HG03460 (cell line): ENCODE measurements around the gene C3orf52.
A peak's percentile ranks its signal among the peaks of the same experiment; 100 is the strongest.

ENCODE experiments used
- ATAC-seq: cut with Tn5 transposase; IDR thresholded peaks from one replicate; pipeline ENCODE4 v1.9.1; 2021; ENCODE audit not compliant: unreplicated experiment

The C3orf52 gene

GRCh38 chr3:112117841-112118571 lies 31.8 kb downstream of the C3orf52 start:
- no peak for ATAC-seq

GRCh38 chr3:112119962-112120836 lies 34.0 kb downstream of the C3orf52 start:
- no peak for ATAC-seq

DNA sequence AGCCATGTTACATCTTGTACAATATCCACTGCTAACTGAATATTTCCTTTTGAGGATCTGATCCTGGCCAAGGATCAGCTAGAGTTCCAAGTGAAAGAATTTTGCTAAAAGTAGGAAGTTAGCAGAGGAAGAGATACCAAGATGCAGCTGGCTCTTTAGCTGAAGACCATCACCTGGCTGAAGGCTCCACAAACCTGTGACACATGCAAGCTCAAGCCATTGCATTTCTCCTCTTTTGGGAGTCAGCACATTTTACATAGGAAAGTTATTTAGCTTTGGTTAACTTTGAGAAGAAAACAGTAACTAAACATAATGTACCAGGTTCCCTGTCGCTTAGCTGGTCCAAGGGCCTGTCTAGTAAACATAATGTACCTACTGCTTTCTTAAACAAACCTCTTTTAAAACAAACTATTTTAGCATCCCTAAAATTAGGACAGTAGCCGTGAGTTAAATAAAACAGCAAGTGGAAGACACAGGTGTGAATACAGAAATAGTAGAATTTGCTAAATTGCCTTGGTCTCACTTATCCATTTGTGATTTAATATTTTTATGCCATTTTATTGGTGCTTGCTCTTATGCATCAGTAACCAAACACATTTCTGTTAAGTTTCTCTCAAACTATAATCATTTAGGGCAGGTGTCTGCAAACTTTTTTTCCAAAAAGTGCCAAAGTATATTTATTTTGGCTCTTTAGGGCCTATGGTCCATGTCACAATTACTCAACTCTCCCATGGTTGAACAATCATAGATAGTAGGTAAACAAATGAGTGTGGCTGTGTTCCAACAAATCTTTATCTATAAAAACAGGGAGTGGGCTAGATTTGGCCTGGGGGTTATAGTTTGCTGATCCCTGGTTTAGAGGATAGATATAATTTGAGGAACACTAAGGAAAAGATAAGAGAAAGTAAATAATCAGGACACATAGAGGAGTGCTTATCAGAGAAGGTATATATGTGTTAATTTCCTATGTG lies 35.7 kb downstream of the C3orf52 start:
- no peak for ATAC-seq

DNA sequence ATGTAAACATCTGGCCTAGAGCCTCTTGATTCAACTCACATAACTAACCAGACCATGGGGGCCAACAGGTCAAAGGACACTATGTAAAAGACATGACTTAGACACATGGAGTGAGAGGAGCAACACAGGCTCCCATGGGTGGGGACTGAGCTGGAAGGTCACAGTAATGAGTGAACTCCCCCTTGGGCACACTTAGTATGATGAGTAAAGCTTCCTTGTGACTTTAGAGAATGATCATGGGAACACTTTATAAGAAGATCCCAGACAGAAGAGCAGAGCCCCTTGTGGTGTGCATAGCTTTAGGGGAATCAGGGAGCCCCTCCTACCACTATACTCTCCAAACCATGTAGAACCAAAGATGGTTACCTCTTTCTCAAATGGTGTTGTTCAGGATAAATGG lies 36.7 kb downstream of the C3orf52 start:
- no peak for ATAC-seq

- ATAC-seq: no peak
These were observed 37.4 kb downstream of the C3orf52 start for GRCh38 chr3:112123548-112123947.

- no peak for ATAC-seq
These were observed 38.9 kb downstream of the C3orf52 start for GRCh38 chr3:112124907-112125607.

DNA sequence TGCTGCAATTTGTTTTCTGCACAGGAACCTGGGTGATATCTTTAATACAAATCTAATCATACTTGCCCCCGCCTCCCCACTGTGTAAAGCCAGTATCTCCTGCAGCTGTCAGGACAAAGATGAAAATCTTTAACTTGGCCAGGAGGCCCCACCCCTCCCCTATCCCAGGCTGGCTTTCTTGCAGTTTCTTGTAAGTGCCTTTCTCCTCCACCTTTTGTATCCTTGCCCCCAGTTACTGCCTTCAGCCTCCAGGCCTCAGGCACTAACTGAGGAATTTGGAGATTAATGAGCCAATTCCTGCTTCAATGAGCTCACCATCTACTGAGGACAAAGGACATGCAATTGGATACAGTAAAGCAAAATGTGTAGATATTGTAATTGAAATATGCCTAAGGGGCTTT lies 40.3 kb downstream of the C3orf52 start:
- ATAC-seq: no peak

GRCh38 chr3:112127522-112128494 lies 41.6 kb downstream of the C3orf52 start:
- no peak for ATAC-seq

DNA sequence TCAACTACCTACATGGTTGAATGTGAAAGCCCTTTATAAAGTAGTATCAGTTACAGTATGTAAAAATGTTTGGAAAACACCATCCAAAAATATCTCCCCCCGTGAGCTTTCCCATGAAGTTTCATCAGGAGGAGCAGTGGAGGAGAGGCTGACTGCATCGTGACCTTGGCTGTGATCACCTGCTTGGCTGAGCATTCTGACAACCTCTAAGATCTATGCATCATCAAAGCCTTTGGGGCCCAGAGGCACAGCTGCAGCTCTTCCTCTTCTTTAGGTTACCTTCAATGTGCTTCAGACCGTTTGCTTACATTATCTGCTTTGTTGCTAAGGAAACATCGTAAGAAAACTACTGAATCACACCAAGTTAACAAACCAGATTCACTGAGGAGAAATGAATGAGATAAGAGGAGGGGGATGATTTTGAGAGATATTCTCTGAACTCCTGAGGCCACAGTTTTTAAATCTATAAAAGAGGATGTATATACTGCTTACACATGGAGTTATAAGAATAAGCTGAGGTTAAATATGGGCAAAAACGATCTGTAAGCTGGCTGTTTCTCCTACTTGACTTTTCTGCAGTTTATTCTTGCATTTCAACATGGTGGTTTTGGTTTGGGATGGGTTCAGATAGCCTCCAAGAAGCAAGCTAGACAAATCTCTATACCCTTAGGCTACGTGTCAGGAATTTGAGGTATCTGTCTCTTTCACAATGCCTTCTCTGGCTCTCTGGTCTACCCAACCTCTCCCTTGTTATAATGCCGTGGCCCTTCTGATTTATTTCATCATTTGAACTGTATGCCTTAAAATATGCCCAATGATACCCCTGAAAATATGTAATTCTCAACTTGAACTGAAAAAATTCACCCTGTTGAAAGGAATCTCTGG lies 42.9 kb downstream of the C3orf52 start:
- ATAC-seq: peak; percentile 48

DNA sequence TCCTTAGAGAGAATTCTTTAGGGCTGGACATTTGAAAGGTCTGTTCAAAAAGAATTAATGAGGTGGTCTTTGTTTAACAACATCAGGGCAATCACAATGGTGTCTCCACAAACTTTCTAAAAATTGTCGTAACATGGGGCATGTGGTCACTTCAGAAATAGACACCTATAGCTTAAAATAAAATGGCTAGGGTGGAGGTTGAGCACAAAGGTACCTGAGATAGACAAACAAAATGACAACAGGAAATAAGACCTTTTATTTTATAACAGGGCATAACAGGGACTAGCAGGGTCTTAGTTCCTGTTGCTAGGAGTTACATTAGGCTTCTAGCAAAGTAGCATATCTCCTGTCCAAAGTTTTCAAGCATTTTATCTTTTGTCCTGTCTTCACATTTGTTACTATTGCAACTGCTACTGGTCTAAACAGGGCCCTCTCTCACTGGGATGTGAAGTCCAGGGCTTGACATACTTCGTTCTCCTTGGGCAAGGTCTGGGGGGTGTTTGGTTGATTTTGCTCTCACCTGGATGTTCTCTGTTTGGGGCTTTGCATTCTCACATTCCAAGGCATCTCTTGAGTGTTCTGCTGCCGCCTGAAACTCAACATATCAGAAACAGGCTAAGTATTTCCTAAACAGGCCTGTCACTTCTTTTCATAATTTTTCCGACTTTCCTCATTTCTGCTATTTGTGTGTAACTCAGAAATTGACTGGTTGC lies 43.9 kb downstream of the C3orf52 start:
- no peak for ATAC-seq

- no peak for ATAC-seq
These were observed 44.4 kb downstream of the C3orf52 start for GRCh38 chr3:112130638-112130993.

- no peak for ATAC-seq
These were observed 44.9 kb downstream of the C3orf52 start for GRCh38 chr3:112131111-112131510.

GRCh38 chr3:112132088-112132487 lies 45.9 kb downstream of the C3orf52 start:
- ATAC-seq: no peak

GRCh38 chr3:112132554-112132953 lies 46.4 kb downstream of the C3orf52 start:
- ATAC-seq: no peak

DNA sequence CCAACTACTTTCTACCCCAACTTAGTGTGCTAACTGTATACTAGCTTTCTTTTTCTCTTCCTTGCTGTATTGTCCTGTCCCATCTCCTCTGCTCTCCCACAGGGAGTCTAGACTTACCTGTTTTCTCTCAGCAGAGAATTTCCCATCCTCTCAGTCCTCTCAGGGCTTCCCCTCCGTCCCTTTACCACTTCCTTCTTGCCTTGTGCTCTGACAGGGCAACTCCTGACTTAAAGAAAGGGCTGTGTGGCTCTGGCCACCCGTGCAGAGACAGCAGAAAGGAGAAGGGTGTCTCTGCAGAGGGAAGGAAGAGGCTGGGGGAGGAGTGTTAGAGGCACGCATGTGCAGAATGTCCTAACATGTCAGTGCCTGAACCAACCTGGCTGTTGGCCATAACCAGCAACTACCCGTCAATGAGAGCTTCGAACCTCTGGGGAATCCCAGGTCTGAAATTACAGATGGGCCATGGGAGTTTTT lies 46.8 kb downstream of the C3orf52 start, which contains the start of gene GCSAM:
GCSAM (minus strand) TSS at position 274 of the 474 bp plus-strand sequence; CDS start at position 146, 128 bp downstream.
- ATAC-seq: peak; percentile 66

GRCh38 chr3:112133626-112134334 lies 47.6 kb downstream of the C3orf52 start:
- ATAC-seq: no peak
